Esophagus muscularis mucosa (tissue), 4 donors: Measurements from ENCODE around the gene GNAT1.

ENCODE experiments used
- EP300 ChIP-seq: sonication (generic); formaldehyde crosslinking; IDR thresholded peaks from one replicate; pipeline ENCODE4 v1.6.1; 2017; ENCODE audit warnings: antibody characterized with exemption
- POLR2A ChIP-seq: fragments of 450-650 bp; IDR thresholded peaks from one replicate; pipeline ENCODE4 v1.6.1; 2017; ENCODE audit warnings: antibody characterized with exemption, moderate library complexity, mild to moderate bottlenecking, low read depth
- POLR2AphosphoS5 ChIP-seq, 2 donors: sonication (generic); formaldehyde crosslinking; IDR thresholded peaks; one replicate each; pipeline ENCODE4 v1.6.1; 2017; ENCODE audit warnings: antibody characterized with exemption in 2 of 2
- TF ChIP-seq, protein P1 (sequence below), 3 experiments: fragments of 200-600 bp in 2 of 3; fragments of 450-650 bp in 1 of 3; sonication (generic) in 2 of 3; IDR thresholded peaks; one replicate each; pipeline ENCODE4 v1.5.1; 2017 to 2019; ENCODE audit warnings: antibody characterized with exemption in 3 of 3, mild to moderate bottlenecking in 2 of 3, moderate library complexity in 1 of 3

- TF ChIP-seq POLR2A, result no peak
- TF ChIP-seq, protein P1, sequence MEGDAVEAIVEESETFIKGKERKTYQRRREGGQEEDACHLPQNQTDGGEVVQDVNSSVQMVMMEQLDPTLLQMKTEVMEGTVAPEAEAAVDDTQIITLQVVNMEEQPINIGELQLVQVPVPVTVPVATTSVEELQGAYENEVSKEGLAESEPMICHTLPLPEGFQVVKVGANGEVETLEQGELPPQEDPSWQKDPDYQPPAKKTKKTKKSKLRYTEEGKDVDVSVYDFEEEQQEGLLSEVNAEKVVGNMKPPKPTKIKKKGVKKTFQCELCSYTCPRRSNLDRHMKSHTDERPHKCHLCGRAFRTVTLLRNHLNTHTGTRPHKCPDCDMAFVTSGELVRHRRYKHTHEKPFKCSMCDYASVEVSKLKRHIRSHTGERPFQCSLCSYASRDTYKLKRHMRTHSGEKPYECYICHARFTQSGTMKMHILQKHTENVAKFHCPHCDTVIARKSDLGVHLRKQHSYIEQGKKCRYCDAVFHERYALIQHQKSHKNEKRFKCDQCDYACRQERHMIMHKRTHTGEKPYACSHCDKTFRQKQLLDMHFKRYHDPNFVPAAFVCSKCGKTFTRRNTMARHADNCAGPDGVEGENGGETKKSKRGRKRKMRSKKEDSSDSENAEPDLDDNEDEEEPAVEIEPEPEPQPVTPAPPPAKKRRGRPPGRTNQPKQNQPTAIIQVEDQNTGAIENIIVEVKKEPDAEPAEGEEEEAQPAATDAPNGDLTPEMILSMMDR (IDR thresholded peaks at IDR 0.05), result no peak
- no peak for TF ChIP-seq EP300
- no peak for TF ChIP-seq POLR2AphosphoS5 (IDR thresholded peaks at IDR 0.05)
Observed at GRCh38 chr3:50166620-50167019, 24.8 kb upstream of the GNAT1 start.
